ENCODE results near the gene PDGFRA. TPM values are rescaled to one million over a fixed set of nuclear protein-coding genes. Genes with fewer than 3 reads are reported as not detected.
"Not testable (repeated sequence)": the region's sequence is repeated elsewhere in the genome, so short reads cannot be mapped to it uniquely, and the experiment has no call there.

Gene PDGFRA
- total RNA-seq, 1 experiment from 2014 or later: not detected

GRCh38 chr4:54333657-54334056, 104.6 kb downstream of the PDGFRA start:
- no peak overlapping the region for H3K4me2 ChIP-seq
- H3K79me2 ChIP-seq (ENCODE audit: low read depth): no peaks in the 10 kb centered on the region
- no peaks in the 10 kb centered on the region for H3K9me2 ChIP-seq (ENCODE audit: insufficient read depth)
- ChIA-PET CTCF (no interaction called here), POLR2A (ENCODE audit: unreplicated experiment) (no interaction called here)
- intact Hi-C loops (cut with micrococcal nuclease; ENCODE audit: unreplicated experiment): no loop called here
- H3K9me3 ChIP-seq (ENCODE audit: insufficient read depth, low read depth): no peaks in the 10 kb centered on the region
- BruUV-seq (replicated peaks): no TSS peak
- TF ChIP-seq EZH2 (IDR thresholded peaks at IDR 0.05; ENCODE audit: low read depth): no peak
- TF ChIP-seq CTCF (conservative IDR thresholded peaks at IDR 0.05): no peak
- H3K4me3 ChIP-seq: no peak overlapping the region
- no peak overlapping the region for H2AFZ ChIP-seq
- no peak for DNase-seq
- no peaks in the 10 kb centered on the region for H3F3A ChIP-seq (ENCODE audit: insufficient read depth, low read depth)
- H4K20me1 ChIP-seq (ENCODE audit: insufficient read depth): no peaks in the 10 kb centered on the region
- H3K27ac ChIP-seq: no peak overlapping the region
- 0 out of 2 replicates have a peak, but pooled peaks cover 3% of the 10 kb centered on the region for H3K27me3 ChIP-seq (ENCODE audit: insufficient read depth, low read depth)
- H3K4me1 ChIP-seq (replicated peaks; ENCODE audit: insufficient read depth): no peaks in the 10 kb centered on the region
- H3K36me3 ChIP-seq (ENCODE audit: low read depth): no peaks in the 10 kb centered on the region

- POLR2A ChIA-PET (ENCODE audit: unreplicated experiment); H3K4me3 ChIP-seq; H3K27ac ChIP-seq; H3K36me3 ChIP-seq (ENCODE audit: low read depth); H3F3A ChIP-seq (ENCODE audit: insufficient read depth, low read depth); H3K4me2 ChIP-seq; intact Hi-C loops (cut with micrococcal nuclease; ENCODE audit: unreplicated experiment); H3K27me3 ChIP-seq (ENCODE audit: insufficient read depth, low read depth); H3K4me1 ChIP-seq (replicated peaks; ENCODE audit: insufficient read depth); H2AFZ ChIP-seq; H3K9me3 ChIP-seq (ENCODE audit: insufficient read depth, low read depth); CTCF ChIA-PET; H3K9me2 ChIP-seq (ENCODE audit: insufficient read depth); DNase-seq; H4K20me1 ChIP-seq (ENCODE audit: insufficient read depth); BruUV-seq (replicated peaks); H3K79me2 ChIP-seq (ENCODE audit: low read depth): not testable (repeated sequence)
These were observed 105.7 kb downstream of the PDGFRA start for GRCh38 chr4:54334769-54335168.

GRCh38 chr4:54337009-54337408, 107.9 kb downstream of the PDGFRA start:
- no peak for DNase-seq
- H3F3A ChIP-seq (ENCODE audit: insufficient read depth, low read depth): no peaks in the 10 kb centered on the region
- ChIA-PET POLR2A (ENCODE audit: unreplicated experiment) (no interaction called here), CTCF (no interaction called here)
- no TSS peak for BruUV-seq (replicated peaks)
- no peak overlapping the region for H3K4me2 ChIP-seq
- no peaks in the 10 kb centered on the region for H3K79me2 ChIP-seq (ENCODE audit: low read depth)
- no peaks in the 10 kb centered on the region for H3K9me3 ChIP-seq (ENCODE audit: insufficient read depth, low read depth)
- H3K4me1 ChIP-seq (replicated peaks; ENCODE audit: insufficient read depth): no peaks in the 10 kb centered on the region
- no peaks in the 10 kb centered on the region for H3K9me2 ChIP-seq (ENCODE audit: insufficient read depth)
- H2AFZ ChIP-seq: no peak overlapping the region
- no peak overlapping the region for H3K27ac ChIP-seq
- H3K4me3 ChIP-seq: no peak overlapping the region
- no peaks in the 10 kb centered on the region for H3K36me3 ChIP-seq (ENCODE audit: low read depth)
- no peak for TF ChIP-seq CTCF (conservative IDR thresholded peaks at IDR 0.05)
- TF ChIP-seq EZH2 (IDR thresholded peaks at IDR 0.05; ENCODE audit: low read depth): no peak
- no peaks in the 10 kb centered on the region for H4K20me1 ChIP-seq (ENCODE audit: insufficient read depth)
- H3K27me3 ChIP-seq (ENCODE audit: insufficient read depth, low read depth): 0 out of 2 replicates have a peak, but pooled peaks cover 3% of the 10 kb centered on the region
- intact Hi-C loops (cut with micrococcal nuclease; ENCODE audit: unreplicated experiment): no loop called here

GRCh38 chr4:54342067-54342466, 113.0 kb downstream of the PDGFRA start:
- CTCF ChIA-PET; H3K4me1 ChIP-seq (replicated peaks; ENCODE audit: insufficient read depth); H3F3A ChIP-seq (ENCODE audit: insufficient read depth, low read depth); POLR2A ChIA-PET (ENCODE audit: unreplicated experiment); H3K36me3 ChIP-seq (ENCODE audit: low read depth); H3K27ac ChIP-seq; intact Hi-C loops (cut with micrococcal nuclease; ENCODE audit: unreplicated experiment); H3K9me3 ChIP-seq (ENCODE audit: insufficient read depth, low read depth); H4K20me1 ChIP-seq (ENCODE audit: insufficient read depth); H3K9me2 ChIP-seq (ENCODE audit: insufficient read depth); H2AFZ ChIP-seq; H3K4me3 ChIP-seq; H3K4me2 ChIP-seq; H3K27me3 ChIP-seq (ENCODE audit: insufficient read depth, low read depth); BruUV-seq (replicated peaks); DNase-seq; H3K79me2 ChIP-seq (ENCODE audit: low read depth): not testable (repeated sequence)

Other genes starting within 250 kb of the PDGFRA start
- 8.7 and 12.1 TPM in 2 replicates for gene CHIC2, start 164.7 kb upstream of the PDGFRA start, total RNA-seq (2021)
- gene GSX2, start 129.1 kb upstream of the PDGFRA start, total RNA-seq (2021): not detected in 2 replicates

Data from PC-9 (cell line).